ENCODE measurements around the gene NBPF3.

Gene NBPF3

DNA sequence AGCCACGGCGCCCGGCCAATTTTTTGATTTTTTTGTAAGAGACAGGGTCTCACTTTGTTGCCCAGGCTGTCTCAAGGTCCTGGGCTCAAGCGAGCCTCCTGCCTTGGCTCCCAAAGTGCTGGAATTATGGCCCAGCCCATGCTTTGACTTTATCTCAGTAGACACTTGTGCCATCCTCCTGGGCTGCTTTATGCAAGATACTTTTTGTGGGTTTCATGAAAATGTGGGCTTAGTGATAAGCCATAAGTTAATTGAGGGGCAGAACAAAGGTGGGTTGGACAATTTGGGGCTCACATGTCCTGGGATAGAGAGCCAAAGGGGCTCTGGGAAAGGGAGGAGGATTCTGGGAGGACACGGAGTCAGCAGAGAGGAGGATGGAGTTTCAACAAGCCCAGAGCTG lies 91.3 kb downstream of the NBPF3 start:
- TF ChIP-seq, protein P1, sequence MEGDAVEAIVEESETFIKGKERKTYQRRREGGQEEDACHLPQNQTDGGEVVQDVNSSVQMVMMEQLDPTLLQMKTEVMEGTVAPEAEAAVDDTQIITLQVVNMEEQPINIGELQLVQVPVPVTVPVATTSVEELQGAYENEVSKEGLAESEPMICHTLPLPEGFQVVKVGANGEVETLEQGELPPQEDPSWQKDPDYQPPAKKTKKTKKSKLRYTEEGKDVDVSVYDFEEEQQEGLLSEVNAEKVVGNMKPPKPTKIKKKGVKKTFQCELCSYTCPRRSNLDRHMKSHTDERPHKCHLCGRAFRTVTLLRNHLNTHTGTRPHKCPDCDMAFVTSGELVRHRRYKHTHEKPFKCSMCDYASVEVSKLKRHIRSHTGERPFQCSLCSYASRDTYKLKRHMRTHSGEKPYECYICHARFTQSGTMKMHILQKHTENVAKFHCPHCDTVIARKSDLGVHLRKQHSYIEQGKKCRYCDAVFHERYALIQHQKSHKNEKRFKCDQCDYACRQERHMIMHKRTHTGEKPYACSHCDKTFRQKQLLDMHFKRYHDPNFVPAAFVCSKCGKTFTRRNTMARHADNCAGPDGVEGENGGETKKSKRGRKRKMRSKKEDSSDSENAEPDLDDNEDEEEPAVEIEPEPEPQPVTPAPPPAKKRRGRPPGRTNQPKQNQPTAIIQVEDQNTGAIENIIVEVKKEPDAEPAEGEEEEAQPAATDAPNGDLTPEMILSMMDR (IDR thresholded peaks at IDR 0.05; ENCODE audit: insufficient read depth, low read depth, low read length, missing control alignments) = no peak
- DNase-seq (ENCODE audit: low read depth) = no peak
- no peak overlapping the region for H3K4me3 ChIP-seq (ENCODE audit: low read depth, low read length)

GRCh38 chr1:21532496-21532895 lies 92.6 kb downstream of the NBPF3 start:
- no peak overlapping the region for H3K4me3 ChIP-seq (ENCODE audit: low read depth, low read length)
- TF ChIP-seq, protein P1 (IDR thresholded peaks at IDR 0.05; ENCODE audit: insufficient read depth, low read depth, low read length, missing control alignments) = no peak
- DNase-seq (ENCODE audit: low read depth) = no peak

DNA sequence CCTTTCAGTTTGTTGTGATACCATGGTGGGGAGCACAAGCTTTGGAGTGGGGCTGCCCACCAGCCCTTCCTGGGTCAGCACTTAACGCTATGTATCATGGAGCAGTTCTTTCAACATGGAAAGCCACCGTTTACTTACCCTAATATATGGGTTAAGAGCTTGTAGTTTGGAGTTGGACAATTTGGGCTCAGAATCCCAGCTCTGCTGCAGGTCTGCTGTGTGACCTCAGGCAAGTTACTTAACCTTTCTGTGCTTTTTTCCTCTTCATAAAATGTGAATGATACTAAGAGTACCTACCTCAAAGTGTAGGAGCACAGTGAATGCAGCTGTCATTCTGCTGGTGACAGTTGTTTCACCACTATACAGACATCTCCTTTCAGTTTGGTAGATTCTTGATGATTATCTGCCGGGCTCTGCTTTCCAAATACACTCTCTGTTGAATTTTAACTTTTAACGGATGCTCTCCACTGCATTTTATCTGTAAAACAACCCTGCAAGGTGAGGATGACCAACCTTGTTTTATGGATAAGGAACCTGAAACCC lies 93.1 kb downstream of the NBPF3 start:
- no peak for DNase-seq (ENCODE audit: low read depth)
- TF ChIP-seq, protein P1 (IDR thresholded peaks at IDR 0.05; ENCODE audit: insufficient read depth, low read depth, low read length, missing control alignments) = no peak
- H3K4me3 ChIP-seq (ENCODE audit: low read depth, low read length) = no peak overlapping the region

DNA sequence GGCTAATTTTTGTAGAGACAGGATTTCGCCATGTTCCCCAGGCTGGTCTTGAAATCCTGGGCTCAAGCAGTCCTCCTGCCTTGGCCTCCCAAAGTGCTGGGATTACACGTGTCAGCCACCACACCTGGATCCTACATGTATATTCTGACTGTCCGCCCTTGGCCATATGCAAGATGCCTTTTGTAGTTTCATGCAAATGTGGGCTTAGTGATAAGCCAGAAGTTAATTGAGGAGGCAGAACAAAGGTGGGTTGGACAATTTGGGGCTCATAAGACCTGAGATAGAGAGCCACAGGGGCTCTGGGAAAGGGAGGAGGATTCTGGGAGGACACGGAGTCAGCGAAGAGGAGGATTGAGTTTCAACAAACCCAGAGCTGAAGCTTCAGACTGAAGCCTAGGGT lies 94.2 kb downstream of the NBPF3 start:
- H3K4me3 ChIP-seq (ENCODE audit: low read depth, low read length) = no peak overlapping the region
- no peak for DNase-seq (ENCODE audit: low read depth)
- TF ChIP-seq, protein P1 (IDR thresholded peaks at IDR 0.05; ENCODE audit: insufficient read depth, low read depth, low read length, missing control alignments) = no peak
